NCI-H1105 (cell line): ENCODE measurements around the gene RALGAPA2.
A peak's percentile ranks its signal among the peaks of the same experiment; 100 is the strongest.

Experiments
- DNase-seq: peaks from one replicate; lab custom pipeline; 2025; lab: John Stamatoyannopoulos, UW

The RALGAPA2 gene

GRCh38 chr20:20712474-20713243, at the start of gene RALGAPA2:
TSS of gene RALGAPA2 (minus strand) at chr20:20712644. CDS start at chr20:20712480, 164 bp downstream.
- peak; percentile 100 for DNase-seq

GRCh38 chr20:20761301-20761700, 48.9 kb upstream of the RALGAPA2 start:
- DNase-seq, result no peak

GRCh38 chr20:20759132-20759531, 46.7 kb upstream of the RALGAPA2 start:
- DNase-seq, result no peak

- no peak for DNase-seq
These were observed 43.4 kb upstream of the RALGAPA2 start for GRCh38 chr20:20755674-20756319.

GRCh38 chr20:20755231-20755630, 42.8 kb upstream of the RALGAPA2 start:
- no peak for DNase-seq

- no peak for DNase-seq
These were observed 42.3 kb upstream of the RALGAPA2 start for GRCh38 chr20:20754714-20755113.

GRCh38 chr20:20752712-20753111, 40.3 kb upstream of the RALGAPA2 start:
- DNase-seq, result no peak

GRCh38 chr20:20747298-20747697, 34.9 kb upstream of the RALGAPA2 start:
- no peak for DNase-seq

- peak; percentile 68 for DNase-seq
These were observed 31.8 kb upstream of the RALGAPA2 start for GRCh38 chr20:20744170-20744725.

- peak; percentile 68 for DNase-seq
These were observed 31.2 kb upstream of the RALGAPA2 start for GRCh38 chr20:20743511-20744169.

- DNase-seq, result peak; percentile 66
These were observed 28.9 kb upstream of the RALGAPA2 start for GRCh38 chr20:20741087-20742045.

GRCh38 chr20:20740541-20740940, 28.1 kb upstream of the RALGAPA2 start:
- no peak for DNase-seq

GRCh38 chr20:20737158-20737557, 24.7 kb upstream of the RALGAPA2 start:
- DNase-seq, result no peak

- DNase-seq, result no peak
These were observed 23.9 kb upstream of the RALGAPA2 start for GRCh38 chr20:20736303-20736702.

GRCh38 chr20:20734475-20734948, 22.1 kb upstream of the RALGAPA2 start:
- no peak for DNase-seq

- DNase-seq, result no peak
These were observed 21.5 kb upstream of the RALGAPA2 start for GRCh38 chr20:20733943-20734342.

- DNase-seq, result no peak
These were observed 20.2 kb upstream of the RALGAPA2 start for GRCh38 chr20:20732641-20733040.

- DNase-seq, result no peak
These were observed 19.5 kb upstream of the RALGAPA2 start for GRCh38 chr20:20731945-20732296.

GRCh38 chr20:20731000-20731944, 18.8 kb upstream of the RALGAPA2 start:
- DNase-seq, result no peak

- DNase-seq, result no peak
These were observed 17.1 kb upstream of the RALGAPA2 start for GRCh38 chr20:20729563-20729962.
